SK-N-SH (cell line): Measurements from ENCODE around the gene PCDHA7. TPM values are rescaled to one million over a fixed set of nuclear protein-coding genes. Genes with fewer than 3 reads are reported as not detected.
"Not testable (repeated sequence)": the region's sequence is repeated elsewhere in the genome, so short reads cannot be mapped to it uniquely, and the experiment has no call there.

Source experiments
- CTCF ChIA-PET: fragments of 300-600, 350-600 bp; formaldehyde crosslinking; extraction: SDS; loops from one replicate; lab custom pipeline; 2021; lab: Yijun Ruan, JAX
- POLR2A ChIA-PET: fragments of 350-600 bp; sonication (Branson Sonifier 250); formaldehyde crosslinking; extraction: SDS; loops from one replicate; lab custom pipeline; 2020; ENCODE audit warnings: antibody characterized with exemption, inconsistent platforms; lab: Yijun Ruan, JAX
- DNase-seq: peaks from one replicate; pipeline ENCODE4 v3.0.0; 2012
- H2AFZ ChIP-seq: fragments of 200-600 bp; sonication (generic); 2 replicates; pipeline ENCODE4 v1.8.1; 2016; ENCODE audit warnings: antibody characterized with exemption, mild to moderate bottlenecking, low read depth
- H3F3A ChIP-seq: fragments of 200-600 bp; sonication (generic); replicated peaks from 2 replicates; pipeline ENCODE3; 2016; ENCODE audit warnings: antibody characterized with exemption, mild to moderate bottlenecking; ENCODE audit not compliant: insufficient read depth
- H3K27ac ChIP-seq, 2 experiments: fragments of 200-500 bp in 1 of 2; fragments of 200-600 bp in 1 of 2; sonication (Bioruptor generic) in 1 of 2; sonication (generic), shearing (Covaris generic) in 1 of 2; 2 replicates each; pipeline versions ENCODE4 v1.5.1 to v1.6.1; 2014 to 2016; ENCODE audit warnings: low read depth in 2 of 2, inconsistent platforms in 1 of 2, low read length in 1 of 2, mild to moderate bottlenecking in 1 of 2, mixed read lengths in 1 of 2
- H3K27me3 ChIP-seq: fragments of 200-600 bp; sonication (generic), shearing (Covaris generic); 2 replicates; pipeline ENCODE4 v1.6.1; 2016; ENCODE audit warnings: mixed run types; ENCODE audit not compliant: insufficient read depth
- H3K36me3 ChIP-seq, 2 experiments: fragments of 200-500 bp in 1 of 2; fragments of 200-600 bp in 1 of 2; sonication (Bioruptor generic) in 1 of 2; sonication (generic) in 1 of 2; replicated peaks in 1 of 2; 2 replicates each; pipeline versions ENCODE3 to v1.5.1; 2014 to 2016; ENCODE audit warnings: low read length in 1 of 2, mild to moderate bottlenecking in 1 of 2; ENCODE audit not compliant: insufficient read depth in 2 of 2, control insufficient read depth in 1 of 2
- H3K4me1 ChIP-seq, 2 experiments: fragments of 200-500 bp in 1 of 2; fragments of 200-600 bp in 1 of 2; sonication (Bioruptor generic) in 1 of 2; sonication (generic), shearing (Covaris generic) in 1 of 2; 2 replicates each; pipeline versions ENCODE4 v1.5.1 to v1.6.1; 2014 to 2016; ENCODE audit warnings: low read depth in 1 of 2, low read length in 1 of 2, mixed run types in 1 of 2; ENCODE audit not compliant: insufficient read depth in 2 of 2, control insufficient read depth in 1 of 2
- H3K4me2 ChIP-seq: fragments of 200-600 bp; sonication (generic), shearing (Covaris generic); 2 replicates; pipeline ENCODE4 v1.6.1; 2017; ENCODE audit warnings: mixed run types
- H3K4me3 ChIP-seq, 2 experiments: fragments of 200-500 bp in 1 of 2; fragments of 200-600 bp in 1 of 2; sonication (Bioruptor generic) in 1 of 2; sonication (generic), shearing (Covaris generic) in 1 of 2; 2 replicates each; pipeline versions ENCODE4 v1.5.1 to v1.8.1; 2014 to 2016; ENCODE audit warnings: low read depth in 2 of 2, inconsistent platforms in 1 of 2, low read length in 1 of 2, mild to moderate bottlenecking in 1 of 2, mixed read lengths in 1 of 2, moderate library complexity in 1 of 2
- H3K79me2 ChIP-seq: fragments of 200-600 bp; sonication (generic); 2 replicates; pipeline ENCODE4 v1.8.1; 2017; ENCODE audit warnings: mild to moderate bottlenecking; ENCODE audit not compliant: insufficient read depth
- H3K9ac ChIP-seq: fragments of 200-600 bp; sonication (generic); 2 replicates; pipeline ENCODE4 v1.6.1; 2017; ENCODE audit warnings: mixed run types
- H3K9me2 ChIP-seq: fragments of 200-600 bp; sonication (generic); 2 replicates; pipeline ENCODE4 v1.6.1; 2017; ENCODE audit warnings: mixed run types
- H3K9me3 ChIP-seq: fragments of 200-600 bp; sonication (generic); 2 replicates; pipeline ENCODE4 v1.6.1; 2017; ENCODE audit warnings: mixed run types, mild to moderate bottlenecking, moderate library complexity
- H4K20me1 ChIP-seq: fragments of 200-600 bp; sonication (generic); 2 replicates; pipeline ENCODE4 v1.6.1; 2017; ENCODE audit warnings: mild to moderate bottlenecking, mixed run types; ENCODE audit not compliant: insufficient read depth
- EP300 ChIP-seq, 2 experiments: IDR thresholded peaks; 2 replicates each; pipeline versions ENCODE4 v1.4.0 to v1.6.1; 2012; ENCODE audit warnings: borderline replicate concordance in 1 of 2, low read depth in 1 of 2, low read length in 1 of 2
- JUND ChIP-seq: IDR thresholded peaks from 2 replicates; pipeline ENCODE4 v1.4.0; 2012
- MEF2A ChIP-seq: IDR thresholded peaks from 2 replicates; pipeline ENCODE4 v1.4.0; 2012; ENCODE audit warnings: low read depth, borderline replicate concordance
- NFIC ChIP-seq: IDR thresholded peaks from 2 replicates; pipeline ENCODE4 v1.4.0; 2012; ENCODE audit warnings: borderline replicate concordance
- NRF1 ChIP-seq: IDR thresholded peaks from 2 replicates; pipeline ENCODE4 v1.6.1; 2012; ENCODE audit warnings: low read depth, mild to moderate bottlenecking, low read length
- REST ChIP-seq: IDR thresholded peaks from 2 replicates; pipeline ENCODE4 v1.6.1; 2012; ENCODE audit warnings: mild to moderate bottlenecking, low read depth, low read length, moderate library complexity
- USF2 ChIP-seq: fragments of 150-350 bp; IDR thresholded peaks from 2 replicates; pipeline ENCODE4 v1.6.1; 2017; ENCODE audit warnings: antibody characterized with exemption, low read length, low read depth, borderline replicate concordance
- ZBTB33 ChIP-seq: IDR thresholded peaks from 2 replicates; pipeline ENCODE4 v1.4.0; 2012; ENCODE audit warnings: low read depth, borderline replicate concordance
- WGBS: methylation state at CpG from one replicate; pipeline ENCODE4 v1.1.6; 2017; ENCODE audit warnings: low lambda C conversion rate; 5-methylcytosine and 5-hydroxymethylcytosine counted together
- polyA plus RNA-seq, 3 experiments: library from polyadenylated mRNA; depleted of rRNA; stranded (reverse); fragments of >200 nt; gene quantifications; 2 replicates each; pipeline ENCODE4 v1.2.3, GENCODE V29; 2012

PCDHA7 gene
- polyA plus RNA-seq, 1 of the 3 experiments (the other 2 are of a cell fraction), result 0.15 TPM

GRCh38 chr5:140822281-140822629, 11.8 kb upstream of the PCDHA7 start (continued):
- TF ChIP-seq REST (no peak), USF2 (no peak), ZBTB33 (no peak), NRF1 (no peak)

GRCh38 chr5:140822969-140823368, 11.1 kb upstream of the PCDHA7 start:
- H3F3A ChIP-seq, H3K4me1 ChIP-seq, H3K36me3 ChIP-seq, H3K4me2 ChIP-seq, H3K9me3 ChIP-seq, H3K27ac ChIP-seq, POLR2A ChIA-PET, H3K9me2 ChIP-seq, DNase-seq, H3K27me3 ChIP-seq, H3K4me3 ChIP-seq, H4K20me1 ChIP-seq, H3K79me2 ChIP-seq, H3K9ac ChIP-seq, CTCF ChIA-PET, H2AFZ ChIP-seq: not testable (repeated sequence)
- WGBS, result 88% methylated on average over 28 of the region's 48 CpGs

GRCh38 chr5:140823475-140823874, 10.6 kb upstream of the PCDHA7 start:
- H2AFZ ChIP-seq, result no peak overlapping the region
- H3K36me3 ChIP-seq, result no peaks in the 10 kb centered on the region
- no peaks in the 10 kb centered on the region for H4K20me1 ChIP-seq
- no peaks in the 10 kb centered on the region for H3F3A ChIP-seq
- no peaks in the 10 kb centered on the region for H3K27me3 ChIP-seq
- H3K9ac ChIP-seq, result no peak overlapping the region
- H3K4me3 ChIP-seq, result no peak overlapping the region
- WGBS, result 85% methylated on average over 19 of the region's 38 CpGs
- H3K9me2 ChIP-seq, result no peaks in the 10 kb centered on the region
- H3K27ac ChIP-seq, result no peak overlapping the region
- H3K79me2 ChIP-seq, result no peaks in the 10 kb centered on the region
- TF ChIP-seq JUND (no peak), NFIC (no peak), MEF2A (no peak), EP300 (IDR thresholded peaks at IDR 0.05; ENCODE audit: borderline replicate concordance in 1 of 2, low read depth in 1 of 2, low read length in 1 of 2) (no peak)
- TF ChIP-seq, all 33 proteins: peak for 0
- CTCF ChIA-PET, result interaction anchor here (1.1 to 1.3 kb wide), 2 partner anchors 16 to 217 kb away, joined by 4 read pairs; partner anchors contain the start of gene PCDHA4
- no peak for DNase-seq
- Histone ChIP-seq H3K9me3 (no peaks in the 10 kb centered on the region), H3K4me2 (no peak overlapping the region), H3K4me1 (no peaks in the 10 kb centered on the region)
- POLR2A ChIA-PET, result no interaction called here
